Right kidney (tissue), 1 donor: Measurements from ENCODE around the gene SNCA.

Experiments
- DNase-seq: peaks from one replicate; pipeline ENCODE4 v3.0.0-alpha.2; 2016

SNCA gene

DNA sequence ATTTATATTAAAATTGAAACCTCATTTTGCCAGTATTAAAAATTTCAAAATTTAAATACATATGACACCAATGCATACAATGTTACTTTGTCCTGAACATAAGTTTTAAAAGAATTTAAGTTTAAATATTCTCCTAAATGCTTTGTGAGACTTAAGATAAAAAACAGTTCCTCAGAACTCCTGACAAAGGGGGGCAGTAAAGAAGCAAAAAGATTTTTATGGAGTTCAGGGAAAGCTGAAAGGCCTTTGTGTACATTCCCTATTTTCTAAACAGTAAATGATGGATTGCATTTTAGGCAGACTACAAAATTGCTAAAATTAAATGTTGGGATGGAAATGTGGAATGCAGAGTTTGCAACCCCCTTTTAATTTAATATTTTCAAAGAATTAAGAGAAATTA is 81.7 kb downstream of the SNCA start:
- DNase-seq: no peak

DNA sequence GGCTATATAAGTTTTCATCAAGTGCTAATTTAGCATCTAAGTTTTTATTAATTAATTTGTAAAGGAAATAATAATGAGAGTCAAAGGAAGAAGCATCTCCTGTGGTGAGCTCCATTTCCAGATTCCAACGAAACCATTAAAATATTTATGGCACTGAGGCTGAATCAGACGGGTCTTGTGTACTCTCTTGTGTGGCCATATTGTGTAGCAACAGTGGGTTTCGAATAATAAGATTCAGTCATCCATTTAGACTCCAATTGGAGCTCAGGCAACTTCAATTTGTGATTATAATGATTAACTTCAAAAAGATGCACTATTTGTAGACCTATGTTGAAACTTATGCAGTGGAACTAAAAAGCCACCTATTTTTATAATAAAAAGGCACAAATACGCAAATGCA is 82.4 kb downstream of the SNCA start:
- DNase-seq: no peak

DNA sequence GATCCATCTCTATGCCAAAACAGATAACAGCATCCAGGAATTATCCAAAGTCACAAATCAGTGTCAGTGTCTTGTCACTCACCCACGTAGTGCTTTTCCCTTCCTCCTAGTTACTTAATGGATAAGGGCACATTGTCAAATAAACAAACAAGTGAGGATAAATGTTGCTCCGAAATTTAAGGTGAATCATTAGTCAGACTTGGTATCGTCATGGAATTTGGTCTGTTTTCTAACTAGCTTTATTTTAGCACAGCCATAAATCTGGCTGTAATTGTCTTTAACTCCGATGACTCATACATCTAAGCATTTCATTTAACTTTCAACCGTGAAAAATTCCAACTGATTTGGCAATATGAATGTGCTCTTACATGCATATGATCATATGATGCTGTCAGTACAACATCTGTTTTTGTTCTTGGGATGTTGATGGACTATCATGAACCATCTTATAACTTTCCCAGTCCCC is 83.3 kb downstream of the SNCA start:
- DNase-seq: no peak

DNA sequence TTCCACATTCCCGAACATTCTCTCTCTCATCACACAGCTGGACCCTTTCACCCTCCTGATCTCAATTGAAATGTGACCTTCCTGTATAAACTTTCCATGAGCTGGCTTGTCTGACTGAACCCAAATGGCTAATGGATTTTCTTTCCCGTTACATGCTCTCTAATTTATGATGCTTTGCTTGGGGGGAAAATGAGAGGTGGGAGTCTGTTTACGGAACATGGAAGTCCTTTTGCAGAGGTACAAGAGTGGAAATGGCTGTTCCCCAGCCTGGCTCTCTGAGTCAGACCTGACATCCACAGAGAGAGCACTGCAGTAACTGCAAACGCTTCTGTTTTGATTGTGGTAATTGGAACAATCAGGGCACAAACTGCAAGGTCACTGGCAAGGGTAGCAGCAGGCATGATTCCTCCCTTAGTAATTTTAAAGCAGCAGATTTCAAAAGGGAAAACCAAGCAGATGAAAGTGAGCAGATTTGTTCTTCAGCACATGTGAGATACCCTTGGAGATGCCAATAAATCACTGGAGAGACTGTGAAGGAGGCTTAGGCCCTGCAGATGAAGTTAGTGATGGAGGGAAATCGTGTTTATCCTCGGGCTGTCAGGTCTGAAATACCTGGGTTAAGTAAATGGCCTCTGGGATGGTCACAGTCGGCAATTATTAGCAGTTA is 83.9 kb downstream of the SNCA start:
- peak; percentile 62 for DNase-seq

DNA sequence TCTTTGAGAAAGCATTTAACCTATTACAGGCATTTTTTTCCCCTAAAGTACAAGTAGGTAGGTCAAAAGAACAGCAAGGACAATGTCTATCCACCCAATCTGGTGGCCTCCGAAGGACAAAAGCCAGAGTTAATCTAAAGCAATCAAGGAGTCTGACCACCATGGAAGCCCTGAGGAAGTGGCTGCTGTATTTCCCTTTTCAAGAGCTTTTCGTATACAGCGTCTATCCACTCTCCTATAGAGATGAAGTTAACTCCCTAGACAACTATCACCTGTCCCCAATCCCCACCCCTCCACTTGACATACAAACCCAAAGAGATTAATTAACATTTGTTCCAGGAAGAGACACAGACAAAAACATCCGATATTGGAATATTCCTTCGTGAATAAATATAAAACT is 85.5 kb downstream of the SNCA start:
- DNase-seq: no peak

DNA sequence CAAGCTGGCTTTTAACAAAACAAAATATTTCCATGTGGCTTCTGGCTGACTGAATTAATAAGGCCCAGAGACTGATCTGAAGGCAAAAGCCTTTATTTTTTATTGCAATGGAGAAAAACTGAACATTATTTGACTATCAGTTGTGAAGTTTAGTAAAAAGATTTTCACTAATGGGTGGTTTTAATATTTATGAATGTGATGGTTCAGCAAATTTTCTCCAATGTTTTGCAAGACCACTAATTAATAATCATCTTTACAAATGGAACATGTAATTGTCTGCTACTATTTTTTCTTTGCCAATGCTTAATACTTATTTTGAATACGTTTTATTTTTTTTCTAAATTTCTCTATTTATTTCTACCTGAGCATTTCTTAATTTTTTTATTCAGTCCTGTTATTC is 90.6 kb downstream of the SNCA start:
- DNase-seq: no peak

DNA sequence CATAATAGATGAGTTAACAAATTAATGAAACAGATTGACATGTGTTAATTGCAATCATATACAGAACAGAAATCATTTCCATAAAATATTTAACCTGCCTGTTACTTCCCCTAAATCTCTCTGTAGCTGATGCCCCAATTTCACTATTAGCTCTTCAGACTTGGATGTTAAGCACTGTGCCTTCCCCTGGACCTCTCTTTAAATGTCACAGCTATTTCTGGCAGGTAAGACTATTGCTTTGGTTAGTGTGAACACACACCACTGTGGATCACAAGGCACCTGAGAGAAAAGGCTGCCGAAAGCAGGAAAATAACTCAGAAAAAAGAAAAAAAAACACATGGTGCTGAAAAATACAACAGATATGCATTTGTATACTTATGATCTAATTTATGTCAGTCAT is 91.3 kb downstream of the SNCA start:
- DNase-seq: no peak

DNA sequence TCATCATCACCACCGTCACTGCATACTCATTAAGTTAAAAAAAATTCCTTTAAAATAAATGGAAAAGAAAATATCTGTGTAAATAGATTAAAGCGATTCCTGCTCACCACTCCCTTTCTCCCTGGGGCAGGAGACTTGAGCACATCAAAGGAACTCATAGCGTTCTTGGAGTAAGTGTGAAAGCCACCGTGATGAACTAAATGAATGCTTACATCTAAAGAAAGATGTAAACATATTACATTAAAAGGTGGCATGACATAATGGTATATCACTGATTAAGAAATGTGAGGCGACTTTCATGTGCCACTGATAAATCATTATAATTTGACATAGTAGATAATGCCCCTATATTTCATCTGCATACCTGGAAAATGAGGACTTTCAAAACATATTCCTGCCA is 92.0 kb downstream of the SNCA start:
- no peak for DNase-seq

DNA sequence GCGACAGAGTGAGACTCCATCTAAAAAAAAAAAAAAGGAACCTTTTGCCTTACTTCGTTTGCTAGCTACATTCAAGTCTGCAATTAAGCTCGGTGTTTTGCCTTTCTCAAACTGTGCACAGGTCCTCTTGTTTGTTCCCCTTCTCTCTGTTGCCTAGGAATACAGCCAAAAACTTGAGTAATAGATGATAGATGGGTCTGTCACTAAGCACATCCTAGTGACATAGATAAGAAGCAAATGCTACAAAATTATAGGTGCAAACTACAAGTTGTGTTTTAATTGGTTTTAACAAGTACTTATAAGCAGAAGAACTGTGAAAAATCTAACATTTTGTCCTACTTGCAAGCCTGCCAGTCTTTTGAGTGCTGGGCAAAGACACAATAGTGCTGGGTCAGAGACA is 95.2 kb downstream of the SNCA start:
- DNase-seq: no peak

DNA sequence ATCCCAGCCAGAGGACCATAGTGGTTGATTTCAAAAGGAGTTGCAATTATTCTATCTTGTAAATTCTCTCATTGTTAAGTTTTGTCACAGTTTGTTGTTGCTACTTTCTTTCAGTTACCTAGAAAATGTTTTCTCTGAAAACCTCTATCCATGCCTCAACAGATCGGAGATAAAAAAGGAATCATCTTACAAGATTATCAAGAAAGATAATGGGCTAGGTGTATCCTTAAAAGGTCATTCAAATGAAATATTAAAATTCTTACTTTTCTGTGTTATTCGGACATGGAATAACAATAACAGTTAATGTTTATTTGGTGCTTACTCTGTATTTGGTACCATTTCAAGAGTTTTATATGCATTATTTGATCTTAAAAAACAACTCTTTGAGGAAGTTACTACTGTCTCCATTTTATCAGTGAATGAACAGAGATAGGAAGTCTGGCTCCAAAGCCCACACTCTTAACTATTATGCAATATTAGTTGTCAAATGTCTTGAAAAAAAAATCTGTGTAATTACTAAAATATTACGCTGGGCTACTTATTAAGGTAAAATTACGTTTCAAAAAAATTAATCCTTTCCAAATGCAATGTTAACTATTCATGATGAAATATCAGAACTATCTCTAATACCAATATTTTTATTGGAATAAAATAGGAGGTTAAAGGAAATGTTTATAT is 97.5 kb downstream of the SNCA start:
- no peak for DNase-seq

DNA sequence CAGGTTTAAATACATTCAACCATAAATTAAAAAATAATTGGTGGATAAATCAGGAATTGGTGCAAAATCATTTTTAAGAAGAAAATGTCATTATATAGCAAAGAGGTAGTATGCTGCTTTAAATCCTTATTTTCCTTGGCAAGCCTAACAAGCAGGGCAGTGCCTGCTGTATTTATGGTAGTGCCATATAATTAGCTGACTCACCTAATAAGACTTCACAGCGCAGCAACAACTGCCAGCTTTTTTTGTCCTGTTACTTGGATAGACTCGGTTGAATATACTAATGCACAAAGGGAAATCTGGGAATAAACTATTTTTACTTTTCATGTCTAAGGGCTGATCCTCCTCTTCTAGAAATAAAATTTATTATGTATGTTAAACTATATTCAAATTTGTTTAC is 99.1 kb downstream of the SNCA start:
- no peak for DNase-seq

DNA sequence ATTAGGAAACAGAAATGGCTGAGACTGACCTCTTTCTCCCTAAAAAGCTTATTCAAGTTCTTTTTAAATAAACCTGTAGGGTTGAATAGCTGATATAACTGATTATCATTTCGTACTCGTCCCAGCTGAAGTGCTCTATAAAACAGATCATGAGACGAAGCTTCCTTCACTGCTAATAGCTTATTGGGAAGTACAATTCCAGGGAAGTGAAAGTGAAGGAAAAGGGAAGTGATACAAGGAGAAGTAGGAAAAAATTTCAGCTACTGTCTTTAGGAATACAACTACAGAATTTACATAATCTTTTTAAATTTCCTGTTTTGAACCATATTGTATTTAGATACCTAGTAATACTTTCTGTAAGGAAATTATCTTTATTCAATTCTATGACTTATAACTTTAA is 103.0 kb downstream of the SNCA start:
- no peak for DNase-seq

DNA sequence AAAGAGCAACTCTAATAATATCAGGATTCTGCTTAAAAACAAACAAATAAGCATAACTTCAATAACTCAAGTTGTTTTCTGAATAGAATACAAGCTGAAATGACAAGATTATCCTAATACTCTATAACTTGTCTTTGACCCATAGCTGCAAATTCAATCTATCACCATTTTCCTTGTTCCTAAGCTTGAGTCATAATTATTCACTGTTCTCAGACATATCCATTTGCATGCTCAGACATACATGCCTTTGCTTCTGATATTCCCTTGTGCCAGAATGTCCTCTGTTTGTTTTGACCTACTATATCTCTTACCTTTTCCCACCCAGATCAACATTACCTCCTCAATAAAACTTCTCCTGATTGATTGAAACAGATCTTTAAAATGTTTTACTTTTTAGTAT is 109.7 kb downstream of the SNCA start:
- DNase-seq: no peak

DNA sequence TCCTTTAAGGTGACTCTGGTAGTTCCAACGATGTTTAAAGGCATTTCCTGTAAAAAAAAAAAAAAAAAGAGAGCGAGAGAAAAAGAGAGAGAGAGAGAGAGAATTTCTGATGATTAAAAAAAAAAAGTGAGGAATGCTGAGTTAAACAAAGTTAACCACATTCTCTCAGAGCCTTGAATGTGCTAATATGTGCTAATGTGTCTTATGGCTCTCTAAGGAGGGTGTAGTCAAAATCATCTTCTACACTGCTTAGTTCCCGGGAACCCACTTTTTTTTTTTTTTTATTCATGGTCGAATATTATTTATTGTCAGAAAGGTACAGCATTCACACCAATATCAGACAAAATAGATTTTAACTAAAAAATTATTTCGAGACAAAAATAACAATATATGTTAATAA is 111.7 kb downstream of the SNCA start:
- no peak for DNase-seq

DNA sequence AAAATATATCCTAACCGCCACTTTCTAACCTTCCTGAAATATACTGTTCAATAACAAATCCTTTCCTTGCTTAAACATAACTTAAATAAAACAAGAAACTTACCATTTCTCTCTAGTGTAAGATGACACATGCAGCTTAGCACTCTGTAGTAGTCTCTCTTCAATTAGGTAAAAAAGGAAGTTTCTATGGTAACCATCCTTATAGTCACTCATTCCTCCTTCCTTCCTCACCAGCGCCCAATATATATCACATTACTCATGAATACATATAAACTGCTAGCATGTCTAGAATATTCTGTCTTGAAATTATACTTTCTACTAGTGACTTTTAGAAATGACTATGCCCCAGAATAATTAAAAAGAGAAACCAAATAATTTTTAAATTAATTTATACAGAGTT is 112.2 kb downstream of the SNCA start:
- DNase-seq: no peak

DNA sequence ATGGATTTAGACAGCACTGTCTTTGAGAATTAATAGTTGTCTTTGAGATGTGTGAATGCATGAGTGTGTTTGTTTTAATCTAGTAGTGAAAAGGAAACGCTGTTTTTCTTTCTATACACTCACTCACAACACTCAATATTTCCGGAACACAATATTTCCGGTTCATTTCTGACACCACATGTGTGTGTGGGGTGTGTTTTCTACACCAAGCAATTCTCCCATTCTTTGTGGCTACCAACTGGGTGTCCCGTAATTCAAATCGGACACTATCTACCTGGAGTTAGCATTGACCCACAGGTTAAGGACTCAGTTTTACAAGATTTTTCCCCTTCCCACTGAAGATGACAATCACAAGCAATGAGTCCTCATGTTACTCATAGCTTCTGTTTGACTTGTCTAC is 113.9 kb downstream of the SNCA start:
- no peak for DNase-seq

DNA sequence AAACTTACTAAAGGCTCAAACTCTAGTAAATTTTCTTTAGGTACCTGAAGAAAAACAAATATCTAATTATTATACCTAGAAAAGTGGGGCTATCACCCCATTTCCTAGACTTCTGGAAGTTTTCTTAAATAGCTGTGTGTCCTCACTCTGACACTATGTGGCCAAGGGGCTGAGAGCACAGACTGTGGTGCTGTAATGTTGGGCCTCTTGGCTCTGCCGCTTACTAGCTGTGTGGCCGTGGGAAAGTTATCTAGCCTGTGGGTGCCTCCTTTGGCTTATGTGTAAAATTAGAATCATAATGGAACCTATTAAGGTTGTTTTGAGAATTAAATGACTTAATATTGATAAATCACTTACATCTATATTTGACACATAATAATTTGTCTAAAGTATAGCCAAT is 114.4 kb downstream of the SNCA start:
- no peak for DNase-seq

DNA sequence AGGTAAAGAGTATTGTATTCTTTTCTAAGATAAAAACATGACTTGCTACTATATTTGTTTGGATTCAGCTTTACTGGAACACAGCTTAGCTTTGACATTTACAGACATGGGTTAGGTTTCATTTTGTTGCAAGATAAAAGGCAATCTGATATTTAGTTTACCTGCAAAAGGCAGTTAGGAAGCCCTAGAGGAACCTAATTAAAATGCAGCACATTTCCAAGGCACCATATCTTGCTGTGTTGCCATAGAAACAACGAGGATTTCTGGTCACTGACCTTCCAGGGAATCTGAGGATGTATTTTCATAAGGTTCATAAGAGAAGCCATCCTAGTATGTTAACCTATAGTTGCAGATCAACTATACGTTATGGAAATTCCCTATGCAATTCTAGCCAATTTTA is 116.0 kb downstream of the SNCA start:
- DNase-seq: no peak

DNA sequence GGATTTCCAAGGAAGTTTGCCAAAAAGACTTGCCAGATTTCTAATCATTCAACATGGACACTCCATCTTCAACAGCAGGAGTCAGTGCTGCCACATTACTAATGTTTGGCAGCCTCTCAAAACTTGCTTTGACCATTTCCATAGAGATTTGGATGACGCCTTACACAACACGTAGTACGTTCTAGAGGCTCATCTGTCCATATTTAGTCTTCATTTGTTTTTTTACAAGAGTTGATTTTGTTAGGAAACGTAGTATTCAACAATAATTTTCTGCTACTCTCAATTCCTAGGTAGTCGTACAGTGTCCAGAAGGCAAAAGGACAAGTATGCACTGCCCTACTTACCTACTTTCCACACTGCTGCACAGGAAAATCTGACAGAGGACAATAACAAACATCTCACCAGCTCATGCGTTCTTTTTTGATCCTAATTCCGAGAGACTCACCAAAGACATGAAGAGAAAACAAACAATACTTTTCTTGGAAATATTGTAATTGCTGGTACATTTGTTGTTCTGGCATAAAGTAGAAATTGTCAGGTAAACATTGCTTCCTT is 117.3 kb downstream of the SNCA start:
- DNase-seq: no peak

DNA sequence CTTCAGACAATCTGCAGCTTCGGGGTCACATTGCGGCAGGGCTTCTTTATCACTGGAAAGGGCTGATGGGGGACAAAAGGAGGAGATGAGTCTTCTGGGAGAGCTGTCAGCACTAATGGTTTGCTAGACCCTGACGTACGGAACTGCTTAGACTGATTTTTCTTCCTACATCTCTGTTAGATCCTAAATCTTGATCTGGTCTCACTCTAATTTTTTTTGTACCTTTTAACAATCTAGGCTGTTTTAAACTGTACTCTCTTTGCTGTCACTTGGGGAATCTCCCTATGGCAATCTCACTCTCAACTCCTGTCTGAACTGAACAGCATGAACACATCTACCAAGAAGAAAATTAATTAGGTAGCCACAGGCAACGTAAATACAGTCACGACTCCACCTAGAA is 120.1 kb downstream of the SNCA start:
- no peak for DNase-seq

DNA sequence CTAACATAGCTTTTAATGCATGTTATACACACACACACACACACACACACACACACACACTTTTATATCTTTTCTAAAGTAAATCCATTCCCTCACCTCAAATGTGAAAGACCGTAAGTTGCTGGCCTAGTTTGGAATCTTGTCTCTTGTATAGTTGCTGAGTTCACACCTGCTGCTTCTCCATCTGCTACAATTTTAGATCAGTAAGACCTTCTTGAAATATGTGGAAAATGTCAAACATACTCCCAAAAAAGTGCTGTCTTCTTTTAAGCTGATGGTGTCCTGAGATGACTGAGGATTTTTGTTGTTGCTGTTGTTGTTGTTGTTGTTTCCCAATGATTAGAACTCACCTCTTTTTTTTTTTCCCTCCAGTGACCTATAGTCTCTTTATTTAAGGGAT is 121.3 kb downstream of the SNCA start:
- no peak for DNase-seq

DNA sequence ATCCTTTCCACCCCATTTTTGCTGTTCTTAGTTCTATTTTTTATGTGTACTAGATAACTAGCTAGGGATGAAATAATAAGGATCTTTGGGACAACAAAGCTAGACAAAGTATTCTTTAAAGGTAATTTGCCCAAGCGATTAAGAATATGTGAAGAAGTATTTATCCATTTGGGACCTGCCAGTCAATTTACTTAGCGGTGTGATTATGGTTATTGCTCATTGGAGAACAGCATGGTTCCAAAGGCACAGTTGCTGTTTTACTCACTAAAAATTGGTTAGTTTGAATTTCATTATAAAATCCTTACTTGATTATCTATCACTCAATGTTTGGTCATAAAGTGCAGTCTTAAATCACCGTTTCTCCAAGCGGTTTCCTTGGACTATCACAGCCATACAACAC is 124.1 kb downstream of the SNCA start:
- DNase-seq: no peak

DNA sequence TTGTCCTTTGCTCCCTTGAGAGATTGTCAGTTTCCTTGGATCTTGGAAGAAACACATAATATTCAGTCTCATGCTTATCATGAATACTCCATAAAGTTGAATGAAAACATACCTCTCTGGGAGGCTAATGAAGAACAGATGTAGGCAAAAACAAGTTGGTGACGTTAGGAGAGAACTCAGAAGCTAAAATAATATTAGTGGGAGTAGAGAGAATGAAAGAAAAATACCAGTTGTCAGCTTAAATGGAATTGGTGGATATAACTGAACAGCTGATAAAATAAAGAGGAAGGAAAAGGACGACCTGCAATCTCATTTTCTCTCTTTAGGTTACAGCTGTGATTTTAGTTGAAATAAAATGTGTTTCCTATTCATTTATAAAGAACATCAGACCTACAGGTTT is 124.8 kb downstream of the SNCA start:
- no peak for DNase-seq

DNA sequence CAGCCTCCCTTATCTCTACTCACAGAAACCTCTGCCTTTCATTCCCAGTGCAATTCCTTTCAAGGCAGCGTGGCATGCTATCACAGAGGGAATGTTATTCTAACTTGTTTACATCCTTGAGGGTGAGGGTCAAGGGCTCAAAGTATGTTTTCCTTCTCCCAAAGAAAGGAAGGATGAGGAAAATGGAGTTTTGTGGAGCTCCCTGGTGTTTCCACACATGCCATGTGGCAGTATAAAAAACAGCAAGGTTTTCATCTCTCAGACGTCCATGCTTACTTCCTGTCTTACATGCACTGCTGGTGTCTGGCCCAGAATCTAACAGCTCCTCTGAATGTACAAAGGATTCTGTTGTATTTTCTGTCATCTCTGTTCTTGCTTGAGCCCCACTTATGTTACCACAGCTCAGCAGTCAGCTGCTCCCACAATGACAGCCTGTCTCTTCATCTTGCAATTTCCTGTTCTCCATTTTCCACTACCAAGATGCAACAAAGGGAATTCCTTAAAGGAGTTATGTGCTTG is 128.0 kb downstream of the SNCA start:
- DNase-seq: peak; percentile 24
